Mesendoderm (in vitro differentiated cells): ENCODE results near the gene AKAP13.
"Not testable (repeated sequence)": the region's sequence is repeated elsewhere in the genome, so short reads cannot be mapped to it uniquely, and the experiment has no call there.

Experiments
- DNase-seq: peaks from one replicate; pipeline ENCODE4 v3.0.0; 2013
- H2AK5ac ChIP-seq: 2 replicates; pipeline ENCODE4 v1.6.1; 2013; ENCODE audit warnings: low read length, inconsistent platforms
- H2BK120ac ChIP-seq: 2 replicates; pipeline ENCODE4 v1.6.1; 2013; ENCODE audit warnings: low read depth, mild to moderate bottlenecking, low read length, moderate library complexity, mixed read lengths
- H2BK15ac ChIP-seq: replicated peaks from 2 replicates; pipeline ENCODE4 v1.6.1; 2013; ENCODE audit warnings: low read depth, mild to moderate bottlenecking, moderate library complexity
- H2BK5ac ChIP-seq: 2 replicates; pipeline ENCODE4 v1.6.1; 2013; ENCODE audit warnings: low read length, inconsistent platforms
- H3K18ac ChIP-seq: 2 replicates; pipeline ENCODE4 v1.6.1; 2013; ENCODE audit warnings: mild to moderate bottlenecking, low read length, mixed read lengths
- H3K23ac ChIP-seq: one replicate; pipeline ENCODE4 v1.6.1; 2013; ENCODE audit warnings: low read length
- H3K27ac ChIP-seq: 2 replicates; pipeline ENCODE4 v1.5.1; 2013; ENCODE audit warnings: low read depth, mild to moderate bottlenecking, inconsistent platforms, low read length, moderate library complexity
- H3K27me3 ChIP-seq: 2 replicates; pipeline ENCODE4 v1.6.1; 2013; ENCODE audit warnings: low read length, control low read depth, mild to moderate bottlenecking, inconsistent platforms; ENCODE audit not compliant: insufficient read depth, poor library complexity
- H3K36me3 ChIP-seq: 2 replicates; pipeline ENCODE4 v1.6.1; 2013; ENCODE audit warnings: low read length, inconsistent platforms; ENCODE audit not compliant: control insufficient read depth, insufficient read depth
- H3K4ac ChIP-seq: one replicate; pipeline ENCODE4 v1.6.1; 2013; ENCODE audit warnings: low read depth, mild to moderate bottlenecking, low read length, moderate library complexity
- H3K4me1 ChIP-seq: 2 replicates; pipeline ENCODE4 v1.6.1; 2013; ENCODE audit warnings: low read depth, low read length, inconsistent platforms; ENCODE audit not compliant: control insufficient read depth
- H3K4me2 ChIP-seq: 2 replicates; pipeline ENCODE4 v1.6.1; 2013; ENCODE audit warnings: low read length
- H3K4me3 ChIP-seq: 2 replicates; pipeline ENCODE4 v1.5.1; 2013; ENCODE audit warnings: mild to moderate bottlenecking, low read length
- H3K56ac ChIP-seq: one replicate; pipeline ENCODE4 v1.6.1; 2013; ENCODE audit warnings: low read length
- H3K79me1 ChIP-seq: 2 replicates; pipeline ENCODE4 v1.6.1; 2013; ENCODE audit warnings: low read length, inconsistent platforms
- H3K79me2 ChIP-seq: 2 replicates; pipeline ENCODE4 v1.6.1; 2013; ENCODE audit warnings: mild to moderate bottlenecking, low read length; ENCODE audit not compliant: control insufficient read depth, insufficient read depth
- H3K9ac ChIP-seq: 2 replicates; pipeline ENCODE4 v1.6.1; 2013; ENCODE audit warnings: low read length, inconsistent platforms
- H4K5ac ChIP-seq: one replicate; pipeline ENCODE4 v1.6.1; 2013; ENCODE audit warnings: low read length
- H4K8ac ChIP-seq: one replicate; pipeline ENCODE4 v1.6.1; 2013; ENCODE audit warnings: low read depth, mild to moderate bottlenecking, control low read depth, low read length, moderate library complexity
- WGBS: extraction: QIAGEN DNeasy Blood & Tissue Kit; methylation state at CpG from one replicate; pipeline ENCODE4 v1.1.7; 2013; ENCODE audit warnings: low lambda C conversion rate, missing lambda C conversion rate; ENCODE audit not compliant: insufficient coverage; ENCODE audit errors: extremely low coverage; 5-methylcytosine and 5-hydroxymethylcytosine counted together

The AKAP13 gene

GRCh38 chr15:85477061-85477460 lies 96.7 kb downstream of the AKAP13 start:
- Histone ChIP-seq H2BK120ac (peak overlapping the region; percentile 78), H3K4ac (peak overlapping the region; percentile 17), H3K56ac (no peak overlapping the region), H4K8ac (no peak overlapping the region), H3K27ac (no peak overlapping the region), H3K23ac (no peak overlapping the region), H3K4me1 (peaks cover 35% of the 10 kb centered on the region), H3K79me2 (peaks cover 58% of the 10 kb centered on the region), H3K4me3 (no peak overlapping the region), H3K79me1 (peaks cover 10% of the 10 kb centered on the region), H2BK5ac (no peak overlapping the region), H3K36me3 (no peaks in the 10 kb centered on the region), H3K9ac (no peak overlapping the region), H2BK15ac (no peak overlapping the region), H4K5ac (no peak overlapping the region), H3K4me2 (no peak overlapping the region), H3K27me3 (no peaks in the 10 kb centered on the region), H2AK5ac (no peak overlapping the region), H3K18ac (peak overlapping the region; percentile 75)
- WGBS = no CpG with 5 or more reads among the region's 2 CpGs
- no peak for DNase-seq

- Histone ChIP-seq H3K36me3 (no peaks in the 10 kb centered on the region), H2AK5ac (no peak overlapping the region), H4K8ac (no peak overlapping the region), H3K79me2 (peaks cover 59% of the 10 kb centered on the region), H2BK120ac (no peak overlapping the region), H2BK5ac (peak overlapping the region; percentile 25), H3K4ac (no peak overlapping the region), H3K9ac (no peak overlapping the region), H3K56ac (no peak overlapping the region), H2BK15ac (no peak overlapping the region), H3K79me1 (peaks cover 10% of the 10 kb centered on the region), H3K18ac (no peak overlapping the region), H4K5ac (no peak overlapping the region), H3K27ac (no peak overlapping the region), H3K4me3 (no peak overlapping the region), H3K4me2 (no peak overlapping the region), H3K4me1 (peaks cover 38% of the 10 kb centered on the region), H3K23ac (no peak overlapping the region), H3K27me3 (no peaks in the 10 kb centered on the region)
- DNase-seq = no peak
- no CpG with 5 or more reads among the region's 4 CpGs for WGBS
Observed at GRCh38 chr15:85477730-85478129, 97.3 kb downstream of the AKAP13 start.

- no peak overlapping the region for H3K23ac ChIP-seq
- H3K56ac ChIP-seq = peak overlapping the region; percentile 45
- H3K9ac ChIP-seq = no peak overlapping the region
- H3K18ac ChIP-seq = peak overlapping the region; percentile 82
- peaks cover 10% of the 10 kb centered on the region for H3K79me1 ChIP-seq
- H3K4me1 ChIP-seq = peaks cover 38% of the 10 kb centered on the region
- no peak overlapping the region for H2BK120ac ChIP-seq
- H3K36me3 ChIP-seq = no peaks in the 10 kb centered on the region
- peak overlapping the region; percentile 43 for H3K27ac ChIP-seq
- H2BK5ac ChIP-seq = no peak overlapping the region
- H2AK5ac ChIP-seq = no peak overlapping the region
- DNase-seq = peak; percentile 88
- no peak overlapping the region for H4K8ac ChIP-seq
- H4K5ac ChIP-seq = no peak overlapping the region
- H3K4me2 ChIP-seq = no peak overlapping the region
- WGBS = no CpG with 5 or more reads among the region's 4 CpGs
- no peak overlapping the region for H3K4me3 ChIP-seq
- H2BK15ac ChIP-seq = no peak overlapping the region
- H3K27me3 ChIP-seq = no peaks in the 10 kb centered on the region
- no peak overlapping the region for H3K4ac ChIP-seq
- H3K79me2 ChIP-seq = peaks cover 57% of the 10 kb centered on the region
Observed at GRCh38 chr15:85479071-85479647, 98.8 kb downstream of the AKAP13 start.

- peaks cover 8% of the 10 kb centered on the region for H3K79me1 ChIP-seq
- no CpG with 5 or more reads among the region's 6 CpGs for WGBS
- peaks cover 27% of the 10 kb centered on the region for H3K4me1 ChIP-seq
Observed at GRCh38 chr15:85480923-85481322, 100.5 kb downstream of the AKAP13 start.

GRCh38 chr15:85481543-85481942 lies 101.1 kb downstream of the AKAP13 start:
- not testable (repeated sequence) for H2BK15ac ChIP-seq, H3K4ac ChIP-seq, H3K79me1 ChIP-seq, H3K27ac ChIP-seq, H3K56ac ChIP-seq, H3K36me3 ChIP-seq, H3K18ac ChIP-seq, H3K4me3 ChIP-seq, H4K8ac ChIP-seq, H2AK5ac ChIP-seq, H3K27me3 ChIP-seq, H4K5ac ChIP-seq, H3K9ac ChIP-seq, H2BK5ac ChIP-seq, H3K4me2 ChIP-seq, H3K23ac ChIP-seq, DNase-seq, H2BK120ac ChIP-seq
- peaks cover 26% of the 10 kb centered on the region for H3K4me1 ChIP-seq
- peaks cover 46% of the 10 kb centered on the region for H3K79me2 ChIP-seq

More at GRCh38 chr15:85480923-85481322, 100.5 kb downstream of the AKAP13 start:
- H3K79me2 ChIP-seq = peaks cover 48% of the 10 kb centered on the region
- no peak overlapping the region for H4K8ac ChIP-seq
- no peak overlapping the region for H3K56ac ChIP-seq
- no peak overlapping the region for H3K4me2 ChIP-seq
- H3K4me3 ChIP-seq = no peak overlapping the region
- no peaks in the 10 kb centered on the region for H3K36me3 ChIP-seq
- H3K27ac ChIP-seq = no peak overlapping the region
- H2BK5ac ChIP-seq = no peak overlapping the region
- H3K23ac ChIP-seq = no peak overlapping the region
- H3K18ac ChIP-seq = no peak overlapping the region
- no peak overlapping the region for H3K9ac ChIP-seq
- no peaks in the 10 kb centered on the region for H3K27me3 ChIP-seq
- H4K5ac ChIP-seq = no peak overlapping the region
- no peak overlapping the region for H2BK15ac ChIP-seq
- no peak overlapping the region for H2AK5ac ChIP-seq
- no peak overlapping the region for H3K4ac ChIP-seq
- no peak for DNase-seq
- no peak overlapping the region for H2BK120ac ChIP-seq

- Histone ChIP-seq H3K27ac (no peak overlapping the region), H2BK15ac (no peak overlapping the region), H4K5ac (no peak overlapping the region), H3K4me2 (no peak overlapping the region), H2AK5ac (no peak overlapping the region), H3K27me3 (no peaks in the 10 kb centered on the region), H3K56ac (no peak overlapping the region), H3K4me1 (peaks cover 16% of the 10 kb centered on the region), H2BK5ac (no peak overlapping the region), H3K4me3 (no peak overlapping the region), H4K8ac (no peak overlapping the region), H3K79me1 (peaks cover 7% of the 10 kb centered on the region), H3K4ac (no peak overlapping the region), H2BK120ac (no peak overlapping the region), H3K36me3 (no peaks in the 10 kb centered on the region), H3K9ac (no peak overlapping the region), H3K18ac (no peak overlapping the region), H3K79me2 (peaks cover 38% of the 10 kb centered on the region), H3K23ac (no peak overlapping the region)
- no CpG with 5 or more reads among the region's 6 CpGs for WGBS
- no peak for DNase-seq
Observed at GRCh38 chr15:85482894-85483293, 102.5 kb downstream of the AKAP13 start.
